ENCODE data around the gene ZNF383.
"Not testable (repeated sequence)": the region's sequence is repeated elsewhere in the genome, so short reads cannot be mapped to it uniquely, and the experiment has no call there.

The ZNF383 gene

GRCh38 chr19:37267005-37267404 lies 49.0 kb downstream of the ZNF383 start:
- not testable (repeated sequence) for H3K4me3 Mint-ChIP-seq, H3K9me3 Mint-ChIP-seq, H3K27me3 Mint-ChIP-seq, H3K36me3 Mint-ChIP-seq, H3K4me1 Mint-ChIP-seq, H3K27ac Mint-ChIP-seq

DNA sequence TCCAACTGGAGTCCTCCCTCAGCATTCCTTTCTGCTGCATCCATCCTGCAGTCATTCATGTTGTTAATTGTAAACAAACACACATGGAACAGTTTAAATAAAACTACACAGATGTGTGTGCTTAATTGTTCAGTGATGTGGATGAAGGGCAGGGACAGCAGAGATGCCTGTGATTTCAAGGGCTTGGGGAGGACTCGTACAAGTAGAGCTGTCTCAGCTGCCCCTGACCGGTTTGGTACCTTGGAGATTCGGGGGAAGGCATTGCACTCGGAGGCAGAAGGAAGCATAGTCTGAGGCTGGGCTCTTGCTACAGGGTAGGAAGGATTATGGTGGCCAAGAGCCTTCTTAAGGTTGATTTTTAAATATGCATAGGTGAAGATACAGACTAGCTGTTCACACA lies 49.7 kb downstream of the ZNF383 start:
- not testable (repeated sequence) for H3K27me3 Mint-ChIP-seq, H3K9me3 Mint-ChIP-seq, H3K36me3 Mint-ChIP-seq, H3K4me1 Mint-ChIP-seq, H3K4me3 Mint-ChIP-seq, H3K27ac Mint-ChIP-seq

DNA sequence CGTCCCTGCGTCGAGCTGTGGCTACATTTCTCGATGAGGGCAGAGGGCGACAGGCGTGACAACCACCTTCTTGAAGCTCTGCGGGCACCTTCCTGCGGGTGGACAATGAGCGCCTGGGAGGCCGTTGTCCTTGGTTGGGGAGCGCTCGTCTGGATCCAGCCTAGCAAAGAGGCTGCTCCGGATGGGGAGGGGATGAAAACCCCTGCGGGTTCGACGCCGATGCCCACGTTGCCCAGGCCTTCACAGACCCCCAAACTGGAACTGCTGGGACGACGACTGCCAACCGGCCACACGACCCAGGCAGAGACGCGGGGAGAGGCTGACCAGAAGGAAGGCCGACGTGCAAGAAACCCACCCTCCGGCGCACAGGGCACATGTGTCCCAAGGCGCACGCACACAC lies 62.6 kb downstream of the ZNF383 start:
- not testable (repeated sequence) for H3K9me3 Mint-ChIP-seq, H3K27ac Mint-ChIP-seq, H3K27me3 Mint-ChIP-seq, H3K36me3 Mint-ChIP-seq, H3K4me3 Mint-ChIP-seq, H3K4me1 Mint-ChIP-seq

DNA sequence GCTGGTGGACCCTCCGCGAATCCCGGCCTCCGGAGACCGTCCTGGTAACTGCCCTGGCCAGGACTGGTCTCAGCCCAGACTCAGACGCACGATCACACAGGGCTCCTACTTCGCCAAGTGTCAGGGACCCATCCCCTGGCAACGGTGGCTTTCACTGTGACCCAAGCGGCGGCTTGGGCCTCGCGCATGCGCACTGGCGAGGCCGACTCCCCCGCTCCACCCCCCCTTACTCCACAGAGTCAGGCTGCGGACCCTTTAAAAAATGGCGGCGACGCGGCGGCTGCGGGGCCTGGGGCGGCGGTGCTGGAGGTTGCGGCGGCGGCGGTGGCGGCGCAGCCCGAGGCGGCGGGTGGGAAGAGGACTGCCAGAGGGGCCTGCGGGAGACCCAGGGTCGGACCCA lies 66.0 kb downstream of the ZNF383 start:
- H3K4me3 Mint-ChIP-seq, H3K27ac Mint-ChIP-seq, H3K36me3 Mint-ChIP-seq, H3K9me3 Mint-ChIP-seq, H3K27me3 Mint-ChIP-seq, H3K4me1 Mint-ChIP-seq: not testable (repeated sequence)

GRCh38 chr19:37289229-37289628 lies 71.2 kb downstream of the ZNF383 start:
- H3K4me1 Mint-ChIP-seq, H3K27ac Mint-ChIP-seq, H3K27me3 Mint-ChIP-seq, H3K9me3 Mint-ChIP-seq, H3K36me3 Mint-ChIP-seq, H3K4me3 Mint-ChIP-seq: not testable (repeated sequence)

- H3K27ac Mint-ChIP-seq, H3K36me3 Mint-ChIP-seq, H3K27me3 Mint-ChIP-seq, H3K9me3 Mint-ChIP-seq, H3K4me1 Mint-ChIP-seq, H3K4me3 Mint-ChIP-seq: not testable (repeated sequence)
Measured at GRCh38 chr19:37292998-37293939, 75.3 kb downstream of the ZNF383 start.

- H3K27me3 Mint-ChIP-seq, H3K27ac Mint-ChIP-seq, H3K9me3 Mint-ChIP-seq, H3K36me3 Mint-ChIP-seq, H3K4me1 Mint-ChIP-seq, H3K4me3 Mint-ChIP-seq: not testable (repeated sequence)
Measured at GRCh38 chr19:37294246-37294645, 76.2 kb downstream of the ZNF383 start.
